KMS-11 (cell line): ENCODE results near the gene HDC.

ENCODE experiments used
- H2AFZ ChIP-seq: fragments of 200-600 bp; sonication (generic); 2 replicates; pipeline ENCODE4 v1.6.1; 2016; ENCODE audit warnings: antibody characterized with exemption, mixed run types, low read depth
- H3K27ac ChIP-seq: fragments of 200-600 bp; sonication (generic); 2 replicates; pipeline ENCODE4 v1.6.1; 2016; ENCODE audit warnings: mild to moderate bottlenecking, mixed run types
- H3K27me3 ChIP-seq: fragments of 200-600 bp; sonication (generic); 2 replicates; pipeline ENCODE4 v1.6.1; 2017; ENCODE audit warnings: mild to moderate bottlenecking, low read depth, mixed run types, moderate library complexity; ENCODE audit not compliant: insufficient read depth
- H3K36me3 ChIP-seq: fragments of 200-600 bp; sonication (generic); 2 replicates; pipeline ENCODE4 v1.6.1; 2017; ENCODE audit warnings: mild to moderate bottlenecking, mixed run types; ENCODE audit not compliant: insufficient read depth
- H3K4me1 ChIP-seq: fragments of 200-600 bp; sonication (generic); 2 replicates; pipeline ENCODE4 v1.6.1; 2016; ENCODE audit warnings: mild to moderate bottlenecking, low read depth, mixed run types; ENCODE audit not compliant: poor library complexity, severe bottlenecking
- H3K4me2 ChIP-seq: fragments of 200-600 bp; sonication (generic); 2 replicates; pipeline ENCODE4 v1.7.0; 2016; ENCODE audit warnings: mild to moderate bottlenecking, mixed run types
- H3K4me3 ChIP-seq: fragments of 200-600 bp; sonication (generic); IDR thresholded peaks from 2 replicates; pipeline ENCODE4 v1.6.1; 2017; ENCODE audit warnings: low read depth, low read length, mixed read lengths; ENCODE audit not compliant: insufficient read depth
- H3K79me2 ChIP-seq: fragments of 200-600 bp; sonication (generic); 2 replicates; pipeline ENCODE4 v1.6.1; 2016; ENCODE audit warnings: low read depth, mixed run types; ENCODE audit not compliant: insufficient read depth
- H3K9ac ChIP-seq: fragments of 200-600 bp; sonication (generic); 2 replicates; pipeline ENCODE4 v1.6.1; 2016; ENCODE audit warnings: mild to moderate bottlenecking, mixed run types
- H4K20me1 ChIP-seq: fragments of 200-600 bp; sonication (generic); 2 replicates; pipeline ENCODE4 v1.6.1; 2016; ENCODE audit warnings: mild to moderate bottlenecking, mixed run types; ENCODE audit not compliant: insufficient read depth
- TF ChIP-seq, protein P1 (sequence below): fragments of 200-600 bp; sonication (generic); conservative IDR thresholded peaks from 2 replicates; pipeline ENCODE4 v1.6.1; 2017; ENCODE audit warnings: low read depth, mild to moderate bottlenecking, antibody characterized with exemption, low read length, moderate library complexity, mixed read lengths

HDC gene

GRCh38 chr15:50302581-50302980 lies 37.1 kb upstream of the HDC start:
- Histone ChIP-seq H3K27ac (no peak overlapping the region), H3K36me3 (peaks cover 4% of the 10 kb centered on the region; the same call in 1 of the 2 replicates)

GRCh38 chr15:50298340-50298739 lies 32.8 kb upstream of the HDC start:
- Histone ChIP-seq H4K20me1 (no peaks in the 10 kb centered on the region), H2AFZ (no peak overlapping the region), H3K27ac (no peak overlapping the region), H3K9ac (no peak overlapping the region), H3K79me2 (no peaks in the 10 kb centered on the region), H3K4me3 (no peak overlapping the region), H3K4me1 (no peaks in the 10 kb centered on the region), H3K4me2 (no peak overlapping the region), H3K36me3 (peaks cover 4% of the 10 kb centered on the region; the same call in 1 of the 2 replicates), H3K27me3 (no peaks in the 10 kb centered on the region)
- TF ChIP-seq, protein P1, sequence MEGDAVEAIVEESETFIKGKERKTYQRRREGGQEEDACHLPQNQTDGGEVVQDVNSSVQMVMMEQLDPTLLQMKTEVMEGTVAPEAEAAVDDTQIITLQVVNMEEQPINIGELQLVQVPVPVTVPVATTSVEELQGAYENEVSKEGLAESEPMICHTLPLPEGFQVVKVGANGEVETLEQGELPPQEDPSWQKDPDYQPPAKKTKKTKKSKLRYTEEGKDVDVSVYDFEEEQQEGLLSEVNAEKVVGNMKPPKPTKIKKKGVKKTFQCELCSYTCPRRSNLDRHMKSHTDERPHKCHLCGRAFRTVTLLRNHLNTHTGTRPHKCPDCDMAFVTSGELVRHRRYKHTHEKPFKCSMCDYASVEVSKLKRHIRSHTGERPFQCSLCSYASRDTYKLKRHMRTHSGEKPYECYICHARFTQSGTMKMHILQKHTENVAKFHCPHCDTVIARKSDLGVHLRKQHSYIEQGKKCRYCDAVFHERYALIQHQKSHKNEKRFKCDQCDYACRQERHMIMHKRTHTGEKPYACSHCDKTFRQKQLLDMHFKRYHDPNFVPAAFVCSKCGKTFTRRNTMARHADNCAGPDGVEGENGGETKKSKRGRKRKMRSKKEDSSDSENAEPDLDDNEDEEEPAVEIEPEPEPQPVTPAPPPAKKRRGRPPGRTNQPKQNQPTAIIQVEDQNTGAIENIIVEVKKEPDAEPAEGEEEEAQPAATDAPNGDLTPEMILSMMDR: no peak

More at GRCh38 chr15:50302581-50302980, 37.1 kb upstream of the HDC start:
- TF ChIP-seq, protein P1: no peak
- Histone ChIP-seq H3K9ac (no peak overlapping the region), H3K27me3 (no peaks in the 10 kb centered on the region), H4K20me1 (no peaks in the 10 kb centered on the region), H3K4me3 (no peak overlapping the region), H3K4me2 (no peak overlapping the region), H3K79me2 (no peaks in the 10 kb centered on the region), H3K4me1 (no peaks in the 10 kb centered on the region), H2AFZ (no peak overlapping the region)

DNA sequence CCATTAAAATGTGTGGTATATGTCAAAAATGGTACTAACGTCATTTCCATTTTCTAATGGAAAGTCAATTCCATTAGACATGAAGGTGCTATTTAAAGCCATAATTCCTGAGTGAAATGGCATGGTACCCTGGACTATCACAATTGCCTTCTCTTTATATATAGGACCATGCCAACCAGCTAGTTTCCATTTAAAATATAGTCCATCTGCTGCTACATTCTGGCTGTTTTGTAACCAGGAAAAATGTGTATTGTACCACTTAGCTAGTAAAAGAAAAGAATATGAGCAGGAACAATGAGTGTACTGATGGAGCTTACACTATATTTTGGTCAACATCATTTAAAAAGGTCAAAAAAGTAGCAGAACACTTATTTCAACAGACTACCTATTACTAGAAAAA lies 30.4 kb upstream of the HDC start:
- H3K27ac ChIP-seq: no peak overlapping the region
- no peaks in the 10 kb centered on the region for H3K4me1 ChIP-seq
- H3K4me2 ChIP-seq: no peak overlapping the region
- no peak overlapping the region for H3K4me3 ChIP-seq
- H2AFZ ChIP-seq: no peak overlapping the region
- TF ChIP-seq, protein P1: no peak
- H3K27me3 ChIP-seq: no peaks in the 10 kb centered on the region
- no peaks in the 10 kb centered on the region for H4K20me1 ChIP-seq
- no peaks in the 10 kb centered on the region for H3K79me2 ChIP-seq
- peaks cover 4% of the 10 kb centered on the region; the same call in 1 of the 2 replicates for H3K36me3 ChIP-seq
- no peak overlapping the region for H3K9ac ChIP-seq

- H3K4me1 ChIP-seq: peaks cover 20% of the 10 kb centered on the region
- no peak overlapping the region for H2AFZ ChIP-seq
- H3K27ac ChIP-seq: peak overlapping the region; percentile 3; the same call in 1 of the 2 replicates
- peak overlapping the region; percentile 45 for H3K4me2 ChIP-seq
- TF ChIP-seq, protein P1: no peak
- no peak overlapping the region for H3K4me3 ChIP-seq
- no peaks in the 10 kb centered on the region for H3K27me3 ChIP-seq
- H4K20me1 ChIP-seq: no peaks in the 10 kb centered on the region
- H3K9ac ChIP-seq: no peak overlapping the region
- no peaks in the 10 kb centered on the region; the same call in 1 of the 2 replicates for H3K36me3 ChIP-seq
- H3K79me2 ChIP-seq: no peaks in the 10 kb centered on the region
These were observed 24.2 kb upstream of the HDC start for GRCh38 chr15:50289749-50290148.
